HG03045 (cell line): ENCODE measurements around the gene RETREG3.

Experiments
- ATAC-seq: cut with Tn5 transposase; IDR thresholded peaks from one replicate; pipeline ENCODE4 v1.9.1; 2021; ENCODE audit warnings: mild to moderate bottlenecking, moderate library complexity; ENCODE audit not compliant: unreplicated experiment

Gene RETREG3

GRCh38 chr17:42536372-42537155, 72.6 kb downstream of the RETREG3 start:
- ATAC-seq = peak; percentile 58

GRCh38 chr17:42536048-42536371, 73.2 kb downstream of the RETREG3 start, which contains the start of gene NAGLU:
Gene NAGLU, plus strand, starts transcription at chr17:42536241. Its CDS starts 32 bp downstream, at chr17:42536273.
- ATAC-seq = peak; percentile 89

- no peak for ATAC-seq
Observed at GRCh38 chr17:42535155-42536047, 73.8 kb downstream of the RETREG3 start.

- no peak for ATAC-seq
Observed at GRCh38 chr17:42531455-42532354, 77.5 kb downstream of the RETREG3 start.

GRCh38 chr17:42530952-42531454, 78.2 kb downstream of the RETREG3 start:
- ATAC-seq = no peak
